Keratinocyte (primary cell): ENCODE results near the gene SNCAIP. TPM values are rescaled to one million over a fixed set of nuclear protein-coding genes. Genes with fewer than 3 reads are reported as not detected.

Experiments used
- DNase-seq: peaks from one replicate; pipeline ENCODE4 v3.0.0-alpha.2; 2011; ENCODE audit warnings: low read depth, missing footprints, low spot score
- FAIRE-seq: peaks from 2 replicates; lab custom pipeline; 2011; peaks lifted over from hg19 to GRCh38; lab: Jason Lieb, UNC
- H2AFZ ChIP-seq: 2 replicates; pipeline ENCODE4 v1.6.0; 2012; ENCODE audit warnings: low read length, control low read depth, inconsistent platforms; ENCODE audit not compliant: control insufficient read depth
- H3K27ac ChIP-seq: 2 replicates; pipeline ENCODE4 v1.5.1; 2011; ENCODE audit warnings: low read length; ENCODE audit not compliant: control insufficient read depth, insufficient read depth
- H3K27me3 ChIP-seq: 3 replicates; pipeline ENCODE4 v1.6.0; 2011; ENCODE audit warnings: low read length; ENCODE audit not compliant: control insufficient read depth, insufficient read depth; ENCODE audit errors: extremely low read depth
- H3K36me3 ChIP-seq, 2 experiments: 2 replicates in 1 of 2; 3 replicates in 1 of 2; pipeline ENCODE4 v1.5.1; 2011; ENCODE audit warnings: low read length in 2 of 2, mild to moderate bottlenecking in 1 of 2; ENCODE audit not compliant: control insufficient read depth in 2 of 2, insufficient read depth in 2 of 2; ENCODE audit errors: extremely low read depth in 1 of 2
- H3K4me1 ChIP-seq: 3 replicates; pipeline ENCODE4 v1.5.1; 2011; ENCODE audit warnings: low read length; ENCODE audit not compliant: control insufficient read depth, insufficient read depth; ENCODE audit errors: extremely low read depth
- H3K4me2 ChIP-seq: 3 replicates; pipeline ENCODE4 v1.6.0; 2011; ENCODE audit warnings: low read depth, low read length; ENCODE audit not compliant: control insufficient read depth, insufficient read depth; ENCODE audit errors: extremely low read depth
- H3K4me3 ChIP-seq, 3 experiments: fragments of 200-600 bp in 1 of 3; sonication (generic) in 1 of 3; 2 replicates in 2 of 3; 3 replicates in 1 of 3; pipeline ENCODE4 v1.5.1; 2011 to 2016; ENCODE audit warnings: low read length in 3 of 3, mild to moderate bottlenecking in 3 of 3, control low read depth in 2 of 3, inconsistent platforms in 1 of 3, low read depth in 1 of 3, mixed read lengths in 1 of 3, mixed run types in 1 of 3, moderate library complexity in 1 of 3; ENCODE audit not compliant: control insufficient read depth in 2 of 3, insufficient read depth in 2 of 3; ENCODE audit errors: extremely low read depth in 1 of 3
- H3K79me2 ChIP-seq: 2 replicates; pipeline ENCODE4 v1.6.0; 2012; ENCODE audit warnings: low read length; ENCODE audit not compliant: control insufficient read depth, insufficient read depth
- H3K9ac ChIP-seq: 3 replicates; pipeline ENCODE4 v1.6.0; 2011; ENCODE audit warnings: low read length; ENCODE audit not compliant: control insufficient read depth, insufficient read depth; ENCODE audit errors: extremely low read depth
- H3K9me1 ChIP-seq: 3 replicates; pipeline ENCODE4 v1.6.0; 2011; ENCODE audit warnings: low read length; ENCODE audit not compliant: control insufficient read depth, insufficient read depth; ENCODE audit errors: extremely low read depth
- H3K9me3 ChIP-seq: 2 replicates; pipeline ENCODE4 v1.5.1; 2012; ENCODE audit warnings: low read depth, low read length; ENCODE audit not compliant: control insufficient read depth
- H4K20me1 ChIP-seq: 3 replicates; pipeline ENCODE4 v1.6.0; 2011; ENCODE audit warnings: low read length; ENCODE audit not compliant: control insufficient read depth, insufficient read depth; ENCODE audit errors: extremely low read depth
- CTCF ChIP-seq, 3 experiments: IDR thresholded peaks in 1 of 3; conservative IDR thresholded peaks in 1 of 3; optimal IDR thresholded peaks in 1 of 3; 2 replicates in 2 of 3; 3 replicates in 1 of 3; pipeline versions ENCODE3 to v1.5.1; 2011; ENCODE audit warnings: low read length in 3 of 3, mild to moderate bottlenecking in 3 of 3, moderate library complexity in 2 of 3, control low read depth in 1 of 3, inconsistent platforms in 1 of 3; ENCODE audit not compliant: insufficient read depth in 2 of 3; ENCODE audit errors: extremely low read depth in 1 of 3
- EZH2 ChIP-seq: IDR thresholded peaks from one replicate; pipeline ENCODE4 v1.6.1; 2012; ENCODE audit warnings: inconsistent platforms, mild to moderate bottlenecking, low read length, moderate library complexity
- dilution Hi-C: fragments of 300-500 bp; cut with MboI; formaldehyde crosslinking; loops from one replicate; pipeline ENCODE4 v1.7.0; 2020; ENCODE audit warnings: low sequenced_read_pairs; ENCODE audit not compliant: extremely low pct_ligation_motif_present
- polyA plus RNA-seq, 5 experiments: library from polyadenylated mRNA; depleted of rRNA in 3 of 5; stranded (reverse) in 3 of 5; stranded (forward) in 1 of 5; unstranded in 1 of 5; fragments of >200 nt; gene quantifications; 1 replicate in 1 of 5; 2 replicates in 3 of 5; 3 replicates in 1 of 5; pipeline versions ENCODE4 v1.2.1 to v1.2.3, GENCODE V29; 2011 to 2012; ENCODE audit warnings: missing spikeins in 2 of 5, low read depth in 1 of 5, low replicate concordance in 1 of 5

SNCAIP gene
- polyA plus RNA-seq, 1 donor (not counting 4 experiments of a cell fraction or from before 2014, with no cell fraction given): not detected

GRCh38 chr5:122402955-122403685 lies 91.1 kb downstream of the SNCAIP start:
- Histone ChIP-seq H3K9me1 (no peaks in the 10 kb centered on the region), H3K27ac (no peak overlapping the region), H3K79me2 (no peaks in the 10 kb centered on the region), H3K9me3 (no peaks in the 10 kb centered on the region), H3K4me3 (no peak overlapping the region), H3K27me3 (no peaks in the 10 kb centered on the region), H3K4me2 (no peak overlapping the region), H3K9ac (no peak overlapping the region), H3K4me1 (peaks cover 6% of the 10 kb centered on the region), H2AFZ (no peak overlapping the region), H3K36me3 (no peaks in the 10 kb centered on the region), H4K20me1 (no peaks in the 10 kb centered on the region)
- no peak for DNase-seq
- dilution Hi-C loops: no loop called here
- FAIRE-seq: no peak
- TF ChIP-seq CTCF (optimal IDR thresholded peaks at IDR 0.05 in 1 of 3, IDR thresholded peaks at IDR 0.05 in 1 of 3, conservative IDR thresholded peaks at IDR 0.05 in 1 of 3; ENCODE audit: extremely low read depth in 1 of 3, insufficient read depth in 2 of 3, low read length in 3 of 3) (no peak), EZH2 (no peak)

GRCh38 chr5:122404018-122404417 lies 92.0 kb downstream of the SNCAIP start:
- H3K4me2 ChIP-seq: no peak overlapping the region
- no peaks in the 10 kb centered on the region for H4K20me1 ChIP-seq
- H3K9me3 ChIP-seq: no peaks in the 10 kb centered on the region
- no peaks in the 10 kb centered on the region for H3K36me3 ChIP-seq
- H3K4me1 ChIP-seq: peaks cover 6% of the 10 kb centered on the region
- no peak for DNase-seq
- no peaks in the 10 kb centered on the region for H3K79me2 ChIP-seq
- dilution Hi-C loops: no loop called here
- H3K27me3 ChIP-seq: no peaks in the 10 kb centered on the region
- H3K9me1 ChIP-seq: no peaks in the 10 kb centered on the region
- no peak overlapping the region for H2AFZ ChIP-seq
- H3K27ac ChIP-seq: no peak overlapping the region
- H3K9ac ChIP-seq: no peak overlapping the region
- TF ChIP-seq EZH2 (no peak), CTCF (optimal IDR thresholded peaks at IDR 0.05 in 1 of 3, IDR thresholded peaks at IDR 0.05 in 1 of 3, conservative IDR thresholded peaks at IDR 0.05 in 1 of 3; ENCODE audit: extremely low read depth in 1 of 3, insufficient read depth in 2 of 3, low read length in 3 of 3) (no peak)
- no peak for FAIRE-seq
- no peak overlapping the region for H3K4me3 ChIP-seq
